SK-N-SH (cell line): ENCODE results near the gene BRD4.

ENCODE experiments used
- CHD2 ChIP-seq: fragments of 150-350 bp; IDR thresholded peaks from 2 replicates; pipeline ENCODE4 v1.6.1; 2018; ENCODE audit warnings: low read length; ENCODE audit not compliant: partially characterized antibody
- EZH2phosphoT487 ChIP-seq: fragments of 200-600 bp; sonication (generic); IDR thresholded peaks from 2 replicates; pipeline ENCODE4 v1.6.1; 2017; ENCODE audit warnings: low read depth, mixed run types, mild to moderate bottlenecking, antibody characterized with exemption, moderate library complexity, borderline replicate concordance
- FOSL2 ChIP-seq: IDR thresholded peaks from 2 replicates; pipeline ENCODE4 v1.4.0; 2012; ENCODE audit warnings: low read depth, mild to moderate bottlenecking, moderate library complexity, borderline replicate concordance
- GATA2 ChIP-seq: sonication (generic); formaldehyde crosslinking; IDR thresholded peaks from 2 replicates; pipeline ENCODE4 v1.5.0; 2020; ENCODE audit warnings: mild to moderate bottlenecking, missing genetic modification reagents
- MAX ChIP-seq: IDR thresholded peaks from 2 replicates; pipeline ENCODE4 v1.4.0; 2012; ENCODE audit warnings: low read depth
- NFIC ChIP-seq: IDR thresholded peaks from 2 replicates; pipeline ENCODE4 v1.4.0; 2012; ENCODE audit warnings: borderline replicate concordance
- RFX5 ChIP-seq: IDR thresholded peaks from 2 replicates; pipeline ENCODE4 v1.6.1; 2012; ENCODE audit warnings: mild to moderate bottlenecking, improper control_type of control experiment, low read length
- TAF1 ChIP-seq: IDR thresholded peaks from 2 replicates; pipeline ENCODE4 v1.6.1; 2012; ENCODE audit warnings: low read depth, mild to moderate bottlenecking, low read length, moderate library complexity, borderline replicate concordance
- TF ChIP-seq, protein P1 (sequence below): fragments of 150-350 bp; IDR thresholded peaks from 2 replicates; pipeline ENCODE4 v1.6.1; 2017; ENCODE audit warnings: antibody characterized with exemption, low read length, low read depth, borderline replicate concordance

- TF ChIP-seq EZH2phosphoT487 (no peak), FOSL2 (no peak), CHD2 (no peak), MAX (no peak), NFIC (no peak), GATA2 (CRISPR knock-in tag) (no peak), TAF1 (no peak), RFX5 (no peak)
- TF ChIP-seq, protein P1, sequence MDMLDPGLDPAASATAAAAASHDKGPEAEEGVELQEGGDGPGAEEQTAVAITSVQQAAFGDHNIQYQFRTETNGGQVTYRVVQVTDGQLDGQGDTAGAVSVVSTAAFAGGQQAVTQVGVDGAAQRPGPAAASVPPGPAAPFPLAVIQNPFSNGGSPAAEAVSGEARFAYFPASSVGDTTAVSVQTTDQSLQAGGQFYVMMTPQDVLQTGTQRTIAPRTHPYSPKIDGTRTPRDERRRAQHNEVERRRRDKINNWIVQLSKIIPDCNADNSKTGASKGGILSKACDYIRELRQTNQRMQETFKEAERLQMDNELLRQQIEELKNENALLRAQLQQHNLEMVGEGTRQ, result no peak
These were observed 82.8 kb downstream of the BRD4 start for GRCh38 chr19:15249528-15249874.
